Glomerular endothelial cell (primary cell): ENCODE measurements around the gene VMO1. TPM values are rescaled to one million over a fixed set of nuclear protein-coding genes. Genes with fewer than 3 reads are reported as not detected.

Experiments used
- DNase-seq: peaks from one replicate; pipeline ENCODE4 v3.0.0-alpha.2; 2011; ENCODE audit warnings: low read depth, low spot score; ENCODE audit errors: extremely low read depth
- total RNA-seq: library from RNA; depleted of rRNA; stranded (reverse); fragments of >200 nt; gene quantifications from 2 replicates; pipeline ENCODE4 v1.2.3, GENCODE V29; 2015

VMO1 gene
- total RNA-seq, 1 donor from 2014 or later, result not detected

DNA sequence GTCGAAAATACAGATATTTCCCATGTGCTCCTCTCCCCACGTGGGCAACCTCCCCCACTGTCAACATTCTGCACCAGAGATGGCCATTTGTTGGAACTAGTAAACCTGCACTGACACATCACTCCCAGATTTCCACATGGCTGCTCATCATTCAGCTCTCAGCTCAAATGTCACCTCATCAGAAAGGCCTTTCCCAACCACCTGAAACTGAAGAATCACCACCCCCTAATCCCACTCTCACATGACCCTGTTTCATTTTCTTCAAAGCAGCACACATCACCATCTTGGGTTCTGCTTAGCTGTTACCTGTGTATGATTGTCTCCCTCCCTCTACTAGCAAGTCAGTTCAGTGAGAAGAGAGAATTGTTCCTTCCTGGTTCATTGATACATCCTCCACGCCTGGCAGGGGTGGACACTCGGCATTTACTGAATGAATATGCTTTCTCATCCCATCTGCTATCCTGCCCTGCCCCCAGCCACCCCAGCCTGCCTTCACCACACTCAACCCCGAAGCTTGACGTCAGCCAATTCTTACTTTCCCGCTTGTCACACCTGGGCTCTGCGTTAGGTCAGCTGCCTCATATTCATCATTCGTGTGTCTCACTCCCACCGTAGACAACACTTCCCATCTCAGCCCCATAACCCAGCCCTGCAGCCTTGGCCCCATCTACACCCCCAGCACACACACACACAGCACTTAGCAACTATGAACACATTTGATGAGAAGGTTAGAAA, 14.5 kb upstream of the VMO1 start:
- no peak for DNase-seq

DNA sequence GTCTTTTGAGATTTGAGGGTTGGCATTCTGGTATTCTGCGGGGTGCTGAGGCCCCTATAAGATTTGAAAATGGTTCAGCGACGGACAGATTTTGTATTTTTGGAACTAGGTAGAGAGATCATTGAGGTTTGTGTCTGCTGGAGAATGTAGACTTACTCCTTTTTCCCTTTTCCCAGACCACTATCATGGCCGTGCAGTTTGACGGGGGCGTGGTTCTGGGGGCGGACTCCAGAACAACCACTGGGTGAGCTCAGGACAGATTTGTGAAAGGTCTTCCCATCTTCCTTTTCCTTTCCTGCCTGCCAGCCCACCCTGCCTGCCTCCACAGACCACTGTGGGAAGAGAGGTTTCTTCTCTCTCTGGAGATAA, 10.4 kb upstream of the VMO1 start:
- no peak for DNase-seq

DNA sequence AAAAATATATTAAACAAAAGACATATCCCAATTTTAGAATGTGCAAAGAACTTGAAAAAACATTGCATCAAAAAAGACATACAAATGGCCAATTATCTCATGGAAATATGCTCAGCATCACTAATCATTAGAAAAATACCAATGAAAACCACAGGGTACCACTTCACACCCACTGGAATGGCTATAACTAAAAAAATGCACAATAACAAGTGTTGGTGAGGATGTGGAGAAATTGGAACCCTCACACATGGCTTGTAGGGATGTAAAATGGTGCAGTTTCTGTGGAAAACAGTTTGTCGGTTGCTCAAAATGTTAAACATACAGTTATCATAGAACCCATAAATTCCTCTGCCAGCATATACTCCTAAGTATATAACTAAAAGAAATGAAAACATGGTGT, 9.0 kb upstream of the VMO1 start:
- DNase-seq, result no peak

DNA sequence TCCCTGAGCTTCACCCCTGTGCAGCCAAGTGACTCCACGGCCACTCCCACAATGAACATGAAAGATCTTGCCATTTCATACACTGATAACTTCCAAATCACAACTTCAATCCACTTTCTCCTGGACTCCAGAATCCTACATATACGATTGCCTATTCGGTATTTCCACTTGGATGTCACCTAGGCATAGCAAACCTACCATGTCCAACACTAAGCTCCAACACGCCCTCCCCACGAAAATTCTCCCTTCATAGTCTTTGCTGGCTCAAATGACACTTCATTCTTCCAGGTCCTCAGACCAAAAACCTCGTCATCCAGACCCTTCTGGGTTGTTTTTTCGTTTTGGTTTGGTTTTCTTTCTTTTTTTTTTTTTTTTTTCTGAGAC, 4.5 kb upstream of the VMO1 start:
- DNase-seq, result no peak

DNA sequence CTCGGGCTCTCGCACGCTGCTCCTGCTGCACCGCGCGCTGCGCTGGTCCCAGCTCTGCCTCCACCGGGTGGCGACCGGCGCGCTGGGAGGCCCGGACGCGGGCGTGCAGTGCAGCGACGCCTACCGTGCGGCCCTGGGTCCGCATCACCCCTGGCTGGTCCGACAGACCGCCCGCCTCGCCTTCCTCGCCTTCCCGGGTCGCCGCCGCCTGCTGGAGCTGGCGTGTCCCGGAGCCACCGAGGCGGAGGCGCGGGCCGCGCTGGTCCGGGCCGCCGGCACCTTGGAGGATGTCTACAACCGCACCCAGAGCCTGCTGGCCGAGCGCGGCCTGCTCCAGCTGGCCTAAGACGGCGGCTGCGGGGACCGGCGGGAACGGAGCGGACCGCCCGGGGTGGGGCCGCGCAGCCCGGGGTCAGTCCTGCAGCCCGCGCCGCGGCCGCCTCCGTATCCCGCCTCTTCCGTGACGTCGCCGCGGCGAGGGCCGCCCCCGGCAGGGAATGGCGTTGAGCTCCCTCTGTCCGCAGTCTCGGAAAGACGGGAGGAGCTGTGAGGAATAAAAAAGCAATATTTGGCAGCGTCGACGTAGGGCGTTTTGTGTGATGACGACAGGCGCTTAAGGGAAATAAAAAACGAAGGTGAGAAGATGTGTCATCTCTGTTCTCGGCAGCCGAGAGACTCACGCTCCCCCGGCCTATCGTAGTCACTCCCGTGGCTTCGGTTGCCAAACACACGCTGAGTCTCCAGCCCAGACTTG, 4.0 kb upstream of the VMO1 start:
- no peak for DNase-seq

DNA sequence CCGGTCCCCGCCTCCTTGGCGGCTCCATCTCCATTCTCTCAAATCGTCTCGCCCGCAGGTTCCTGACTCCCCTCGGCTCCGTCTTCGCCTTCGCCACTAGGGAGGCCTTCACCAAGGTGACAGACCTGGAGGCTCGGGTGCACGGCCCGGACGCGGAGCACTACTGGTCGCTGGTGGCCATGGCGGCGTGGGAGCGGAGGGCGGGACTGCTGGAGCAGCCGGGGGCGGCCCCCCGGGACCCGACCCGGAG, 3.5 kb upstream of the VMO1 start:
- no peak for DNase-seq

DNA sequence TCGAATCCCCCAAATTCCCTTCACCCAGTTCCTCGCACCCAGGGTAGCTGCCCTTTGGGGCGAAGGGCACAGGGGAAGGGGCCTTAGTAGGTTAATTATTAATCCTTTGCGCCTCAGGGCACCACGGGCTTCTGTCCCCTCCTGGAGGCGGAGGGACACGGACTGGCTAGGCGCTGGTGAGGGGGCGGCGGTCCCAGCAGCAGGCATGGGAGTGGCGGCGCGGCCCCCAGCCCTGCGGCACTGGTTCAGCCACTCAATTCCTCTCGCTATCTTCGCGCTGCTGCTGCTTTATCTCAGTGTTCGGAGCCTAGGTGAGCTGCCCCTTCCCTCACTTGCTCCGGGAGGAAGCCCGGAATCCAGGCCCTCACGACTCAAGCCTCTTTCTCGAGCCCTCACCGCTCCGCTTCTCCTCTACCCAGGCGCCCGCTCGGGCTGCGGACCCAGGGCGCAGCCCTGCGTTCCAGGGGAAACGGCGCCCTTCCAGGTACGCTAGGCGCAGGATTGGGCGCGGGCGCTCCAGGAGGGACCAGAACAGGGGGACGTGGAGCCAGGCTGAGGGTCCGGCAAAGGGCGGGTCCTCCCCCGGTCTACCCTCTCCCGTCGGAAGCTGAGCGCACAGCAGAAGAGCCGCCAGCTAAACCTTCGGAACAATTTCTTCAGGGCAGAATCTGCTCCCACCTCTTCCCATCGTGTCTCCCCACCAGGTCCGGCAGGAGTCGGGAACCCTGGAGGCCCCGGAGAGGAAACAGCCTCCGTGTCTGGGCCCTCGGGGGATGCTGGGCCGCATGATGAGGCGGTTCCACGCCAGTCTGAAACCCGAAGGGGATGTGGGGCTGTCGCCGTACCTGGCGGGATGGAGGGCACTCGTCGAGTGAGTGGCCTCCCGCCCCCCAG, 2.9 kb upstream of the VMO1 start, which contains the start of gene GLTPD2:
Gene GLTPD2 (plus strand): TSS at position 158 of the 894 bp plus-strand sequence. CDS start 48 bp downstream, at position 206.
- DNase-seq, result no peak

DNA sequence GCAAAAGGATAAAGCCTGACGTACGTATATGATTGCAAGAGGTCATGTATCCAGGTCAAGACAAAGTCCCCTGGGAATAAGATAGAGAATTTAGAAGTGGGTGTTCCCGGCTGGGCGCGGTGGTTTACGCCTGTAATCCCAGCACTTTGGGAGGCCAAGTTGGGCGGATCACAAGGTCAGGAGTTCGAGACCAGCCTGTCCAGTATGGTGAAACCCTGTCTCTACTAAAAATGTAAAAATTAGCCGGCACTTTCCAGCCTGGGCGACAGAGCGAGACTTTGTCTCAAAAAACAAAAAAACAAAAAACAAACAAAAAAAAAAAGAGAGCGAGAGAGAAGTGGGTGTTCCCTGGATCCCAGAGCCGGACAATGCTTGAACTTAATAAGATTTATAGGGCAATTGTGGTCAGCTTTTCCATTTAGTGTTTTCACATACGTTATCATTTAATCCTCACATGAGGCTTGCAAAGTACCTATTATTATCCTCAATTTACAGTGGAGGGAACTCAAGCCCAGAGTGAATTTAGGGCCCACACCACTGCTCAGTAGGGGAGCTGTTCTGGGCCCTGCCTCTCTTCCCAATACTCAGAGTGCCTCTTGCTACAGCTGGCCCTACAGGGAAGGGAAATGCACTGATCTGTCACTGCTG, 2.1 kb upstream of the VMO1 start:
- DNase-seq, result no peak

DNA sequence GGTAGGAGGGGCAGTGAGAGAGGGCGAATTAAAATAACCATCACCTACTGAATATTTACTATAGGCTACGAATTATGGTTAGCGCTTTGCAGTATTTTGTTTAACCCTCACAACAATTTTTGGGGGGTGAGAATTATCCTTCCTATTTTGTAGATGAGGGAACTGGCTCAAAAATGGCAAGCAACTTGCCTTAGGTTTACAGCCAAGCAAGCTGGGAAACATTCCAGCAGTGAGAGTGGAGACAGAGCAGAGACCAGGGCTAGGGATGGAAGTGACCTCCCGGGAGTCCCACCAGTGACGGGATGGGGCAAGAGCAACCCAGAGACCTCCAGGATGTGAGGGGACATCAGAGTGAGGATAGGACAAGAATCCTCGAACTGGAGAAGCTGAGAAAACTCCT, 352 bp upstream of the VMO1 start:
- DNase-seq, result no peak

DNA sequence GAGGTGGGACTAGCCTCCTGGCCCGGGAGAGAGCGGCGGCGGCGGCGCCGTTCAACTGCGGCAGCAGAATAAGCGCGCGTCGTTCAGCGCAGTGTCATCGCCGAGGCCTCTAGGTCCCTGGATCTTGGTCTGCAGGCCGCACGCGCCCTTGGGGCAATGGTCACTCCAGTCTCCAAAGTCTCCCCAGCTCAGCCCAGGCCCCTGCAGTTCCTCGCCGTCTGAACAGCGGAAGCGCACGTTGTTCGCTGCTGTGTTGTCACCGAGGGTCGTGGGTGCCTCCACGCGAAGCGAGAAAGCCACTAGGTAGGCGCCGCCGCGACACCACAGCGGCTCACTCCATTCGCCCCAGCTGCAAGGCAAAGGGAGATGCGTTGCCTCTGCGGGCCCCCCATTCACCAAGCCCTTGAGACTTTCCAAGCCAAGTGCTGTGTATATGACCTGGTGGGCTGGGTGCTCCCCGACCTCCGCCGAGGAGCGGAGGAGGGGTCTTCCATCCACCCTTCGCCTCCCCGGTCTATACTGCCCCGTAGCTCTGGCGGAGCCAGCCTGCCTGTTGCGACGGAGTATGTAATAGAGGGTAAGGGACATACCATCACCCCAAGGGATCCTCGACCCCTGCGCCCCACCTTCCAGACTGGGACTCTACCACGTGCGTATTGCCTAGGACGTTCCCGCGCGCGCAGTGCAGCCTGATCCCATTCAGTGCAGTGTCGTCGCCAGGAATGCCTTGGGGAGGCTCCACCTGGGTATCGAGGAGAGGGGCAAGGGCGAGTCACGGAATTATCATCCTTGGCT, 656 bp downstream of the VMO1 start:
- no peak for DNase-seq

DNA sequence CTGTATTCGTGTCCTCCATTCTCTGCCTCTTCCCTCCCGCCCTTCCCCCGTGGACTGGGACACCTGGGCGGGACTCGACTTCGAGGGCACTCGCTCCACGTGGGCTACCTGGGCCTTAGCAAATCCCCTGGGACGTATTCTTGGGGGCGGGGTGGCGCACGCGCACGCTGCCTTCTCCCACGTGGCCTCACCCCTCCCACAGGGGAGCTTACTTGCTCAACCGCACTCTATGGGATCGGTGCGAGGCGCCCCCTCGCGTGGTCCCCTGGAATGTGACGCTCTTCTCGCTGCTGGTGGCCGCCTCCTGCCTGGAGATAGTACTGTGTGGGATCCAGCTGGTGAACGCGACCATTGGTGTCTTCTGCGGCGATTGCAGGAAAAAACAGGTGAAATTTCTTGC, 3.5 kb downstream of the VMO1 start:
- DNase-seq, result no peak

DNA sequence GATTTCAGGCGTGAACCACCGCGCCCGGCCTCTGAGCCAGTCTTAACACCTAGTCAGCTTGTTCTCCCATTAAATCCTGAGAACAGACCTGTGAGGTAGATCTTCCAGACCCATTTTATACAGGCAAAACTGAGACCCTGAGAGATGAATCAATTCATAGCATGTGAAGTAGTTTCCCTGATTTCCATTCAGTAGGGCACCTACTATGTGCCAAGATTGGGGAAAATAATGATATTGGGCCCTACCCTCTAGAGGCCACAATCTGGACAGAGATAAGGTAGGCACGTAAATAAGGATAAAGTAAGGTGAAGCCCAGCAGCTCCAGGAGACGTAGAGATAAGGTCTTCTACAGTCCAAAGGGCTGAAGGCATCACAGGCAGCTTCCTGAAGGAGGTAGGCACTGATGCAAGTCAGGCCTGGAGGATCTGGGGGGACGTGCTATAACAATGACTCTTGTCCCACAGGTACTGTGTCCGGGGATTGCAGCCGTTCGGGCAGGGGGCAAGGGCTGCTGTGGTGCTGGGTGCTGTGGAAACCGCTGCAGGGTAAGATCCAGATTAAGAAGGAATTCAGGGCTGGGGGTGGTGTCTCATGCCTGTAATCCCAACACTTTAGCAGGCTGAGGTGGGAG, 5.7 kb downstream of the VMO1 start:
- DNase-seq, result no peak

DNA sequence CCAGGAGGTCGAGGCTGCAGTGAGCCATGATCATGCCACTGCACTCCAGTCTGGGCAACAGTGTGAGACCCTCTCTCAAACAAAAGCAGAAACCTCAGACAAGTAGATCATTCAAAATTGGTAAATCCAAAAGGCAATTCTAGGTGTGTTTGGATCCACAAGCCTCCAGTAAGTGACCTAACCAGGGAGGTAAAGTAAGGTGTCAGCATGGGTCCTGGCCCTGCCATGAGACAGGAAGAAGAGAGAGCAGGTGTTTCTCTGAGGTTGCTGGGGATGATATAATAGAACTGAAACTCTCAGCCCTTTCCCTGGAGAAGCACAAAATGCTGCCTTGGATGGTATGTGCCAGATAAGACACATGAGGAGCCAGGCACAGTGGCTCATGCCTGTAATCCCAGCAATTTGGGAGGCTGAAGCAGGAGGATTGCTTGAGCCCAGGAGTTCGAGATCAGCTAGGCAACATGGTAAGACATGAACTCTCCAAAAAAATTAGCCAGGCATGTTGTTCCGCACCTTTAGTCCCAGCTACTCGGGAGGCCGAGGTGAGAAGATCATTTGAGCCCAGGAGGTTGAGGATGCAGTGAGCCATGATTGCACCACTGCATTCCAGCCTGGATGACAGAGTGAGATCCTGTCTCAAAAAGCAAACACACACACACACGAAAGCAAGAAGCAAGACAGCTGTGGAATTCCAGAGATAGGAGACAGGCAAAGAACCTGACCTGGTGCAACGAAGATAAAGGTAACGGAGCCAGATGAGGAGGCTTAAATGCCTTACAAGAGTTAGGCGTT, 8.0 kb downstream of the VMO1 start:
- DNase-seq, result no peak

DNA sequence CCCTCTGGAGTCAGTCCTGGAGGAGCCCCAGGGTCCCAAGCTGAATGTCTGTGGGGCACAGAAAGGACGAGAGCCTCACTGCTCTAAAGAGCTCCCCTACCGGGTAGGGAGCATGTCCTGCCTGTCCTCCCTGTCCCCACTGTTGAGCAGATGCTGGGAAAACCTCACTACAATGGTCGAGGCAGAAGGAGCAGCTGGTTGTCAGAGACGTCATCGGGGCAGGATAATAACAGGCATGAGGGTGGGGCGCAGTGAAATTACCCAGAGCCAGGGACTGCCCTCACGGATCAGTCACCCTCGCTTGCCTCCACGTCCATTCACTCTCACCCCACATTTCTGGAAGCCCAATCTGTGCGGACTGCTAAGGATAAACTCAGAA, 13.9 kb downstream of the VMO1 start:
- no peak for DNase-seq

DNA sequence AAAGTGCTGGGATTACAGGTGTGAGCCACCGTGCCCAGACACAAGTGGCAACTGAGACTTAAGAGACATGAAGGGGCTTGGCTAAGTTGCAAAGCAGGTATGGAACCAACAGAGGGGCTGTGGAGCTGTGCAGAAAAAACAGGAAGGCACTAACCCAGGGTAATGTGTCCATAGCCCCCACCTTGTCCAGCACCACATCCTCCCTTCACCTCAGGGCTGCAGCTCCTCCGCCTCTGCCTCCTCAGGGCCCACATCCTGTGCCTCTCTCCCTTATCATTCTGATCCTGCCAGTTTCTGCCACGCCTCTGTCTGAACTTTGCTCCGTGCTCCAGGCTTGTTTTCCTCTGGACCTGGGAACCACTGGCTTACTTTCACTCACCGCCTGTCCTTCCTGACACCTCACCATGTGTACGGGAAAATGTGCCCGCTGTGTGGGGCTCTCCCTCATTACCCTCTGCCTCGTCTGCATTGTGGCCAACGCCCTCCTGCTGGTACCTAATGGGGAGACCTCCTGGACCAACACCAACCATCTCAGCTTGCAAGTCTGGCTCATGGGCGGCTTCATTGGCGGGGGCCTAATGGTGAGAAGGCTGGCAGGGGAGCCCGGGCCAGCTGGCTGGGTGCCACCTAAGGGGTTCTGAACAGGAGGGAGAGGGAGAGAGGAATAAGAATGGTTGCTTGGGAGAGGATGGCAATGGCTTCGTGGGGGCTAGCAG, 14.5 kb downstream of the VMO1 start, which contains the start of gene TM4SF5:
Gene TM4SF5 (plus strand): TSS at position 368 of the 716 bp plus-strand sequence. CDS start 37 bp downstream, at position 405.
- DNase-seq, result no peak

DNA sequence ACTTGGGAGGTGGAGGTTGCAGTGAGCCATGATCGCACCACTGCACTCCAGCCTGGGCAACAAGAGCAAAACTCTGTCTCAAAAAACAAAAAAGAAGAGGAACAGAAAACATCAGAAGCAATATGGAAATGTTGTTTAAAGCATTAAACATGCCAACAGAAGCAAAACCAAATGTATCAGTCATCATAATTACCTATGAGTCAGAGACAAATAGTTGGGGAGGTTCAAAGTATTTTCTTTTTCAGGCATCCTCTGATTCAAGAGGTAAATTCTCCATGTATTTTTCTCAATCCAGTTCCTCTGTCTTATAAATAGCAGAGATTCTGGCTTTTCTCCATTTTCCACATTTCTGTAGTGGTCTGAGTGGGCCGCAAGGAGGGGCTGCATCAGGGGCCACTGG, 16.5 kb downstream of the VMO1 start:
- DNase-seq, result no peak

DNA sequence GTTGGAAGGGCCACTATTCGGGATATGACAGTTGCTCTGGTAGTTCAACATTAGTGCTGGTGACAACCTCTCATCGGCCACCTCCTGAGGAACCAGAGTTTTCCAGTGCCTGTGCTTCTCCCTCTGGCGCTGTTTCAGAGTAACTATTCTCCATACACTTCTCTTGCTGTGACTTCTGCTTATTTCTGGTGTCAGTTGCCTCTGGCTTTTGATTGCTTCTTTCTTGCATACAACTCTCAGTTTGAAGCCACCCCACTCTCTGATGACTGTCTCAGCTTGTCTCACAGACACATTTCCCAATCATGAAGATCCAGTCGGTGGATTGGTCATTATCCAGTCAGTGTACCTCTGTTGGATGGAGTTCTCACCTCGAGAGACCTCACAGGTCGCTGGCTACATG, 17.9 kb downstream of the VMO1 start:
- no peak for DNase-seq

DNA sequence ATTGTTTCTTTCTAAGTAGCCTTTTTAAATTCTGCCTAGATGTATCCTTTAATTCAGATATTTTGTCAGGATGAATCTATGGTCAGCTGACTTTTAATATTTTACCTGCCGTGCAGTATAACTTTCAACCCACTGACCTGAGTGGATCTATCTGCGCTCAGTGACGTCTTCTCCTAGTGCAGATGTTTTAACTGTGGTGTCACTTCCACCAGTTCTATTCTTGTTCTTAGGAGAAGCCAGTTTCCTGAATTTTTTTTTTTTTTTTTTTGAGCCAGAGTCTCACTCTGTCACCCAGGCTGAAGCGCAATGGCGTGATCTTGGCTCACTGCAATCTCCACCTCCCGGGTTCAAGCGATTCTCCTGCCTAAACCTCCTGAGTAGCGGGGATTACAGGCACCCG, 19.4 kb downstream of the VMO1 start:
- no peak for DNase-seq
